H7 (cell line): ENCODE results near the gene DCLK2. TPM values are rescaled to one million over a fixed set of nuclear protein-coding genes. Genes with fewer than 3 reads are reported as not detected.

Experiments used
- DNase-seq: peaks from one replicate; pipeline ENCODE4 v3.0.0; 2012
- H3K27me3 ChIP-seq: 2 replicates; pipeline ENCODE4 v1.6.0; 2011; ENCODE audit warnings: mild to moderate bottlenecking, low read length; ENCODE audit not compliant: control insufficient read depth, insufficient read depth
- H3K36me3 ChIP-seq: replicated peaks from 2 replicates; pipeline ENCODE4 v1.5.1; 2011; ENCODE audit warnings: low read length; ENCODE audit not compliant: control insufficient read depth, insufficient read depth
- H3K4me3 ChIP-seq: 2 replicates; pipeline ENCODE4 v1.5.1; 2011; ENCODE audit warnings: low read depth, mild to moderate bottlenecking, control low read depth, low read length, moderate library complexity; ENCODE audit not compliant: insufficient read depth
- total RNA-seq: library from RNA; depleted of rRNA; stranded (reverse); fragments of >200 nt; shearing (Covaris generic); gene quantifications from 2 replicates; pipeline ENCODE4 v1.2.3, GENCODE V29; 2014

DCLK2 gene
- total RNA-seq, 1 experiment from 2014 or later = 0.31 TPM

DNA sequence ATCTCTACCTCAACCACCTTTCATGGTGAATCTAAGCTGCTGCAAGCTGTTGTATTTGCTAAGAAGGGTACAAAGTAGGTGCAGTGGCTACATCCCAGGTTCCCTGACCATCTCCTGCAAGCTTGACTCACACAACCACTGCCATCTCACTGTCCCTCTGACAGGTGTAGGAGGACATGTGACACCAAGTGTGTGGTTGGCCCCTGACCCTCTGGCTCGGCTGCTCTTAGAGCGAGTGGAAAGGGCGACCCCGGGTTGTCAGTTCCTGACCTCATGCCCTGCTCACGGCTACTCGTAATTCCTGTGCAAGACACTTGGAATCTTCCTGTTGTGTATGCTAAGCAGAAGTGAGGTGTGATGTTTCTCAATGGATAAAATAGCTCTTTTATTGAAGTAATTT lies 184.4 kb downstream of the DCLK2 start:
- no peaks in the 10 kb centered on the region for H3K27me3 ChIP-seq
- no peak for DNase-seq
- H3K36me3 ChIP-seq = no peaks in the 10 kb centered on the region; the same call in 1 of the 2 replicates
- H3K4me3 ChIP-seq = no peak overlapping the region

DNA sequence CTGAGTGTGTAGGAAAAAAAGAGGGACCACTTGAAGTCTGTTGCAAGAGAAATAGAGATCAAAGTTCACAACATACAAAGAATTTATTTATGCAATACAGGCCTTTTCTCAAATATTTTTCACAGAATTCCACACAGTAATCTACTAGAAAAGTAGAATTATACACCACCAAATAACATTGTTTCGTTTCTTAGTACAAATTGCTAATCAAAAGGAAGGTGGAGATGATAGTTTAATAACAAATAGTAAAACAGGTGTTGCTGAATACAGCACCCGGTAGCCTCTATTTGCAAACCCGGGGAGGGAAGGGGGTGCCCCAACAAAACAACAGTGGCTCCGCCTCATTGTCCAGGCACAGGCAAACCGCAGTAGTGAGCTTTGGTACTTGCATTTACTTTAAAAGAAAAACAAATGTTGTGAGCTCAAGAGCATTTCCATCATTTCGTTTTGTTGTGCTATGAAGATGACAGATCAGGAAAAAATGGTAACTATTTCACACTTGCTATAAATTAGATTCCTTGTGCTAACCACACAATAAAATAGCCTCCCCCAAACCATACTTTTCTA lies 186.4 kb downstream of the DCLK2 start:
- Histone ChIP-seq H3K4me3 (no peak overlapping the region), H3K36me3 (no peaks in the 10 kb centered on the region; the same call in 1 of the 2 replicates), H3K27me3 (no peaks in the 10 kb centered on the region)
- no peak for DNase-seq

- DNase-seq = no peak
- H3K27me3 ChIP-seq = no peaks in the 10 kb centered on the region
- no peaks in the 10 kb centered on the region; the same call in 1 of the 2 replicates for H3K36me3 ChIP-seq
- H3K4me3 ChIP-seq = no peak overlapping the region
Measured at GRCh38 chr4:150265806-150266205, 187.6 kb downstream of the DCLK2 start.

DNA sequence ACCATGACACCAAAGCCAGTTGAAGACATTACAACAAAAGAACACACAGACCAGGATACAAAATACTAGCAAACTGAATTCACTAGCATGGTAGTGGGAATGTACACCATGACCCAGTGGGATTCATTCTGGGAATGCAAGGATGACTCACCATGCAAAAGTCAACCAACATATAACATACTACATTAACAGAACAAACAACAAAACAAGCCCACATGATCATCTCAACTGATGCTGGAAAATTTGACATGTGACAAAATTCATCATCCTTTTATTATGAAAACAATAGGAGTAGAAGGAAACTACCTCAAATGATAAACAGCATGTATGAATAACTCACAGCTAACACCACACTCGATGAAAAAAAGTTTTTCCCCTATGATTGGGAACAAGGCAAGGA lies 190.2 kb downstream of the DCLK2 start:
- Histone ChIP-seq H3K27me3 (no peaks in the 10 kb centered on the region), H3K36me3 (no peaks in the 10 kb centered on the region; the same call in 1 of the 2 replicates), H3K4me3 (no peak overlapping the region)
- DNase-seq = no peak

GRCh38 chr4:150278206-150278605 lies 200.0 kb downstream of the DCLK2 start:
- no peaks in the 10 kb centered on the region for H3K36me3 ChIP-seq
- no peak for DNase-seq

DNA sequence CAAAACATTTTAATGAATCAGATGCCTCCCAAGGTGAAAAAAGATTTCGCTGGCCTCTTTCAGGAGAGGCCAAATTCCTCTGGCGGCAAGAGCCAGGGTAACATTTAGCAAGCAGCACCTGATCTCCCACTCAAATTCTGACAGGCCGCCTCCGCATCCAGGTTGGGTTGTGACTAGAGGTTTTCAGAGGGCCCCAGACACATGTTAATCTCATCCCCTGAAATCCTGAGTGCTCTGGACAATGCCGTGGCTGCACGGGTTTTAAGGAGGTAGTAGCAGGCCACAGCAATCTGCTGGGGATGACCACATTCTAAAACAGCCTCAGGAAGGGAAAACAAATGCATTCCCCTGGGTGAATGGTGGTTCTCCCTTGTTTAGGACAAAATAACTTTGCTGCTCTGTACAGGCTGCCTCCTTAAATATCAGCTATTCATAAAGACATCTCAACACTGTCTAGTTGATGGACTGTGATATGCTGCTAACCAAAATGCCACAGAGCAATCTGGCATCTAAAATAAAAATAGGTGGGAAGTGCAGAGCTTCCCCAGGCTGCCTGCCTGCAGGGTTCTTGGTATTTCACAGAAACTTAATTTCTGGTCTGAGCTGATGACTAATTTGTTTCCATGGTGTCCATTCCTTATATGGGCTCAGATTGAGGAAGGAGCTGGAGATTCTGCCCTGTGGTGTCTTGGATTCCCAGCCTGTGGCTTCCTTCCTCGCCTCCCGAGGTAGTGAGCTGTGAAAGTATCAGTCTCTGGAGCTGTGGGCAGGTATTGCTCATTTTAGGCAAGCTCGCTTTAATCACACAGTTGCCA lies 202.0 kb downstream of the DCLK2 start:
- no peak for DNase-seq
- Histone ChIP-seq H3K27me3 (no peaks in the 10 kb centered on the region), H3K4me3 (no peak overlapping the region), H3K36me3 (no peaks in the 10 kb centered on the region)

More at GRCh38 chr4:150278206-150278605, 200.0 kb downstream of the DCLK2 start:
- no peaks in the 10 kb centered on the region for H3K27me3 ChIP-seq
- no peak overlapping the region for H3K4me3 ChIP-seq

- H3K36me3 ChIP-seq = no peaks in the 10 kb centered on the region
- H3K4me3 ChIP-seq = no peak overlapping the region
- no peak for DNase-seq
- no peaks in the 10 kb centered on the region for H3K27me3 ChIP-seq
Measured at GRCh38 chr4:150280975-150281374, 202.7 kb downstream of the DCLK2 start.

GRCh38 chr4:150283689-150284088 lies 205.4 kb downstream of the DCLK2 start:
- Histone ChIP-seq H3K27me3 (no peaks in the 10 kb centered on the region), H3K4me3 (no peak overlapping the region), H3K36me3 (no peaks in the 10 kb centered on the region)
- no peak for DNase-seq

DNA sequence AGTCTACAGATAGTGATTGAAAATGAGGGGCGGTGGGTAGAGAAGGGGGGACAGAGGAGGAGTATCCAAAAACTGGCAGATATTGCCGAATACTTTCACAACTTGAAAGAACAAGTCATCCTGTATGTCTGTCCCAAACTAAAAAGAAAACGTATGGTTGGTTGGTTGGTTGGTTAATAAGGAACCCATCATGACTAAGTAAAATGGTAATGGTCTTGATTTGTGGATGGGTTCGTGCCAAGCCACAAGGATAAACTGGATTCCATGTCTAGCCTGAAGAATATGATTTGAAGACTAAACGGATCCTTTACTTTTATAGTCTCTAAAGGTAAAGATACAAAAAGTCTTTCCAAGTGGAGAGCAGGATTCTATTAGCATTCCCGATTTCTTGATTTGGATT lies 208.4 kb downstream of the DCLK2 start:
- no peak overlapping the region for H3K4me3 ChIP-seq
- H3K27me3 ChIP-seq = no peaks in the 10 kb centered on the region
- H3K36me3 ChIP-seq = no peaks in the 10 kb centered on the region
- DNase-seq = no peak

- H3K27me3 ChIP-seq = no peaks in the 10 kb centered on the region
- no peak for DNase-seq
- H3K36me3 ChIP-seq = no peaks in the 10 kb centered on the region
- no peak overlapping the region for H3K4me3 ChIP-seq
Measured at GRCh38 chr4:150289198-150289597, 211.0 kb downstream of the DCLK2 start.

GRCh38 chr4:150289881-150290280 lies 211.6 kb downstream of the DCLK2 start:
- no peak for DNase-seq
- Histone ChIP-seq H3K27me3 (no peaks in the 10 kb centered on the region), H3K4me3 (no peak overlapping the region), H3K36me3 (no peaks in the 10 kb centered on the region)

DNA sequence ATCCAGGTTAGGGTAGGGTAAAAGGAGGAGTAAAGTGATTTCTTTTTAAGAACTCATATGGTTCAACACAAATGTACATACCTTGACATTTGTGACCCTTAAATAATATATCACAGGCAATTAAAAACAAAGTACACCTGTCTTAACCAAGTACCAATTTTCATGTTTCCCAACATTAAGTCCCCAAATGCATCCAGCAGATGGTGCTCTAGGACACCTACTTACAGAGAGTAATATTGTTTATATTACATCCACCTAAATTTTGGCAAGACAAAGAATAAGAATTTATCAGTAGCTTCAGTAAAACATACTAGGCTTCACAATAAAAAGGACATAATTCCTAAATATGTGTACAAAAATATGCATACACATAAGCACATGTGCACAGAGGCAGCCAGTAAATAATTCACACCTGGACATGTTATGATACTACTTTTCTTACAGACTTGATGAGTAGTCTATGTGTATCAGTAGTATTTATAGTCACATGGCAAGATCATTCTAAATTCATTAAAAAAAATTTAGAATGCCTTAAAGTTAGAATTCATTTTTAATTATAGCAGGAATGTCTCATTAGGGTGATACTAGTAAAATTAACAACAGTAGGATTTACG lies 219.7 kb downstream of the DCLK2 start:
- Histone ChIP-seq H3K4me3 (no peak overlapping the region), H3K36me3 (no peaks in the 10 kb centered on the region), H3K27me3 (no peaks in the 10 kb centered on the region)
- DNase-seq = peak; percentile 26

DNA sequence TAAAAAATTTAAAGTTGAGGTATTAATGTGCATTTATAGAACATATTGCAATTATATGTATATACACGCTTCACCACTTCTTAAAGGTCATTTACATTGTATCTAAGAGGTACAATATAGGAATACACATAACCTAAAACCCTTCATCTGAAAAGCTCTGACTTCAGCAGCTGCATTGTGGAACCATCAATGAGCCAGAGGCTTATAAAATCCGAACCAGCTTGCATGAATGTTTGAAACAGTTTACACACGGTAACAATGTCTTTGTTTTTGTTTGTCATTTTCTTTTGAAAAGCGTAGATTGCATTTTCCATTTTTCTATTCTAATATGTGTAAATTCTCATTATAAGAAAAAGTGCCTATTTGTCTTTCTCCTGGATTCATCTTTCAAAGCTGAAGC lies 221.6 kb downstream of the DCLK2 start:
- no peaks in the 10 kb centered on the region for H3K27me3 ChIP-seq
- no peaks in the 10 kb centered on the region for H3K36me3 ChIP-seq
- no peak for DNase-seq
- H3K4me3 ChIP-seq = no peak overlapping the region

- Histone ChIP-seq H3K27me3 (no peaks in the 10 kb centered on the region), H3K36me3 (no peaks in the 10 kb centered on the region), H3K4me3 (no peak overlapping the region)
- DNase-seq = no peak
Measured at GRCh38 chr4:150302553-150302952, 224.3 kb downstream of the DCLK2 start.

- no peak for DNase-seq
- Histone ChIP-seq H3K4me3 (no peak overlapping the region), H3K36me3 (no peaks in the 10 kb centered on the region), H3K27me3 (no peaks in the 10 kb centered on the region)
Measured at GRCh38 chr4:150305995-150306394, 227.8 kb downstream of the DCLK2 start.
